HepG2 (cell line): ENCODE results near the gene UBE2M. TPM values are rescaled to one million over a fixed set of nuclear protein-coding genes. Genes with fewer than 3 reads are reported as not detected.
A peak's percentile ranks its signal among the peaks of the same experiment; 100 is the strongest.

Experiments used
- AKAP8 ChIP-seq: sonication (generic); formaldehyde crosslinking; IDR thresholded peaks from 2 replicates; pipeline ENCODE4 v1.5.1; 2020; ENCODE audit warnings: mild to moderate bottlenecking, missing genetic modification reagents
- E2F1 ChIP-seq: sonication (generic); formaldehyde crosslinking; IDR thresholded peaks from 2 replicates; pipeline ENCODE4 v1.5.0; 2020; ENCODE audit warnings: missing genetic modification reagents
- PLRG1 ChIP-seq: fragments of 450-650 bp; conservative IDR thresholded peaks from 2 replicates; pipeline ENCODE4 v1.6.1; 2016
- SALL1 ChIP-seq: sonication (generic); formaldehyde crosslinking; IDR thresholded peaks from 2 replicates; pipeline ENCODE4 v1.8.0; 2022; ENCODE audit warnings: mild to moderate bottlenecking, missing genetic modification reagents
- SSRP1 ChIP-seq: IDR thresholded peaks from 2 replicates; pipeline ENCODE4 v1.6.1; 2016; ENCODE audit warnings: control low read depth
- STAT5B ChIP-seq: sonication (generic); formaldehyde crosslinking; IDR thresholded peaks from 2 replicates; pipeline ENCODE4 v1.4.0; 2020; ENCODE audit warnings: missing genetic modification reagents
- TGIF2 ChIP-seq: IDR thresholded peaks from 2 replicates; pipeline ENCODE4 v1.6.1; 2016; ENCODE audit warnings: control low read depth, missing compliant biosample characterization
- ZC3H13 ChIP-seq: sonication (generic); formaldehyde crosslinking; IDR thresholded peaks from 2 replicates; pipeline ENCODE4 v1.8.1; 2023; ENCODE audit warnings: mild to moderate bottlenecking, missing genetic modification reagents, moderate library complexity
- ZFP41 ChIP-seq: sonication (generic); formaldehyde crosslinking; IDR thresholded peaks from 2 replicates; pipeline ENCODE4 v1.4.0; 2020; ENCODE audit warnings: mild to moderate bottlenecking, missing genetic modification reagents, borderline replicate concordance
- ZFP82 ChIP-seq: sonication (generic); formaldehyde crosslinking; IDR thresholded peaks from 2 replicates; pipeline ENCODE4 v1.5.1; 2020; ENCODE audit warnings: mild to moderate bottlenecking, missing genetic modification reagents, borderline replicate concordance
- ZNF460 ChIP-seq: sonication (generic); formaldehyde crosslinking; IDR thresholded peaks from 2 replicates; pipeline ENCODE4 v1.5.1; 2020; ENCODE audit warnings: missing genetic modification reagents, mild to moderate bottlenecking, borderline replicate concordance
- ZNF557 ChIP-seq: sonication (generic); formaldehyde crosslinking; IDR thresholded peaks from 2 replicates; pipeline ENCODE4 v1.4.0; 2020; ENCODE audit warnings: missing genetic modification reagents
- ZNF589 ChIP-seq: sonication (generic); formaldehyde crosslinking; conservative IDR thresholded peaks from 2 replicates; pipeline ENCODE4 v1.8.0; 2022; ENCODE audit warnings: mild to moderate bottlenecking, moderate library complexity, missing genetic modification reagents
- ZNF672 ChIP-seq: sonication (generic); formaldehyde crosslinking; IDR thresholded peaks from 2 replicates; pipeline ENCODE4 v1.8.1; 2022; ENCODE audit warnings: missing genetic modification reagents
- ZSCAN20 ChIP-seq: sonication (generic); formaldehyde crosslinking; IDR thresholded peaks from 2 replicates; pipeline ENCODE4 v1.4.0; 2020; ENCODE audit warnings: missing genetic modification reagents, mild to moderate bottlenecking, borderline replicate concordance
- polyA plus RNA-seq, 8 experiments: library from polyadenylated mRNA; depleted of rRNA in 3 of 8; stranded (reverse) in 7 of 8; unstranded in 1 of 8; fragments of >200 nt; fragmentation: Illumina TruSeq in 4 of 8; extraction: Trizol in 4 of 8; gene quantifications; 2 replicates each; pipeline versions ENCODE4 v1.2.1 to v1.2.3, GENCODE V29; 2011 to 2016; ENCODE audit warnings: low read depth in 4 of 8, missing spikeins in 1 of 8, mixed read lengths in 1 of 8; ENCODE audit not compliant: insufficient read depth in 1 of 8
- total RNA-seq, 5 experiments: library from RNA; depleted of rRNA; stranded (reverse); fragments of >200 nt; fragmentation: Illumina TruSeq; extraction: Trizol; gene quantifications; 2 replicates each; pipeline ENCODE4 v1.2.3, GENCODE V29; 2016; ENCODE audit warnings: low read depth in 1 of 5
- TF ChIP-seq, protein P1 (sequence below): sonication (generic); formaldehyde crosslinking; IDR thresholded peaks from 2 replicates; pipeline ENCODE4 v1.5.1; 2020; ENCODE audit warnings: mild to moderate bottlenecking, missing genetic modification reagents, moderate library complexity
- TF ChIP-seq, protein P2 (sequence below): sonication (generic); formaldehyde crosslinking; IDR thresholded peaks from 2 replicates; pipeline ENCODE4 v1.5.0; 2020; ENCODE audit warnings: mild to moderate bottlenecking, missing genetic modification reagents, borderline replicate concordance
- TF ChIP-seq, protein P3 (sequence below): sonication (generic); formaldehyde crosslinking; IDR thresholded peaks from 2 replicates; pipeline ENCODE4 v1.8.0; 2022; ENCODE audit warnings: low read depth, missing genetic modification reagents
- TF ChIP-seq, protein P4 (sequence below): sonication (generic); formaldehyde crosslinking; IDR thresholded peaks from 2 replicates; pipeline ENCODE4 v1.4.0; 2020; ENCODE audit warnings: mild to moderate bottlenecking, missing genetic modification reagents

UBE2M gene
- total and polyA plus RNA-seq, 2 of the 13 experiments (the other 11 are each of a cell fraction or from before 2014, with no cell fraction given) = 36.2 to 50.3 TPM

DNA sequence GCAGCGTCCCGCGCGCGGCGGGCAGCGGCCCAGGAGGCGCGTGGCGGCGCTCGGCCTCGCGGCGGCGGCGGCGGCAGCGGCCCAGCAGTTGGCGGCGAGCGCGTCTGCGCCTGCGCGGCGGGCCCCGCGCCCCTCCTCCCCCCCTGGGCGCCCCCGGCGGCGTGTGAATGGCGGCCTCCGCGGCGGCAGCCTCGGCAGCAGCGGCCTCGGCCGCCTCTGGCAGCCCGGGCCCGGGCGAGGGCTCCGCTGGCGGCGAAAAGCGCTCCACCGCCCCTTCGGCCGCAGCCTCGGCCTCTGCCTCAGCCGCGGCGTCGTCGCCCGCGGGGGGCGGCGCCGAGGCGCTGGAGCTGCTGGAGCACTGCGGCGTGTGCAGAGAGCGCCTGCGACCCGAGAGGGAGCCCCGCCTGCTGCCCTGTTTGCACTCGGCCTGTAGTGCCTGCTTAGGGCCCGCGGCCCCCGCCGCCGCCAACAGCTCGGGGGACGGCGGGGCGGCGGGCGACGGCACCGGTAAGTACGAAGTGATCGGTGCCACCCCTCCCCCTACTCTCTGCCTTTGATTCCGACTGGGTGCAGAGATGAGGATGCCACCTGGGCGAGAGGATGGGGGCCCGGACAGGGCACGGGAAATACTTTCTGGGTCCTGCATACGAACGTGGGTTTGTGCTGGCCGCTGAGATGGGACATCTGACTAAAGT, 13.7 kb downstream of the UBE2M start (continued):
- TF ChIP-seq, protein P1, sequence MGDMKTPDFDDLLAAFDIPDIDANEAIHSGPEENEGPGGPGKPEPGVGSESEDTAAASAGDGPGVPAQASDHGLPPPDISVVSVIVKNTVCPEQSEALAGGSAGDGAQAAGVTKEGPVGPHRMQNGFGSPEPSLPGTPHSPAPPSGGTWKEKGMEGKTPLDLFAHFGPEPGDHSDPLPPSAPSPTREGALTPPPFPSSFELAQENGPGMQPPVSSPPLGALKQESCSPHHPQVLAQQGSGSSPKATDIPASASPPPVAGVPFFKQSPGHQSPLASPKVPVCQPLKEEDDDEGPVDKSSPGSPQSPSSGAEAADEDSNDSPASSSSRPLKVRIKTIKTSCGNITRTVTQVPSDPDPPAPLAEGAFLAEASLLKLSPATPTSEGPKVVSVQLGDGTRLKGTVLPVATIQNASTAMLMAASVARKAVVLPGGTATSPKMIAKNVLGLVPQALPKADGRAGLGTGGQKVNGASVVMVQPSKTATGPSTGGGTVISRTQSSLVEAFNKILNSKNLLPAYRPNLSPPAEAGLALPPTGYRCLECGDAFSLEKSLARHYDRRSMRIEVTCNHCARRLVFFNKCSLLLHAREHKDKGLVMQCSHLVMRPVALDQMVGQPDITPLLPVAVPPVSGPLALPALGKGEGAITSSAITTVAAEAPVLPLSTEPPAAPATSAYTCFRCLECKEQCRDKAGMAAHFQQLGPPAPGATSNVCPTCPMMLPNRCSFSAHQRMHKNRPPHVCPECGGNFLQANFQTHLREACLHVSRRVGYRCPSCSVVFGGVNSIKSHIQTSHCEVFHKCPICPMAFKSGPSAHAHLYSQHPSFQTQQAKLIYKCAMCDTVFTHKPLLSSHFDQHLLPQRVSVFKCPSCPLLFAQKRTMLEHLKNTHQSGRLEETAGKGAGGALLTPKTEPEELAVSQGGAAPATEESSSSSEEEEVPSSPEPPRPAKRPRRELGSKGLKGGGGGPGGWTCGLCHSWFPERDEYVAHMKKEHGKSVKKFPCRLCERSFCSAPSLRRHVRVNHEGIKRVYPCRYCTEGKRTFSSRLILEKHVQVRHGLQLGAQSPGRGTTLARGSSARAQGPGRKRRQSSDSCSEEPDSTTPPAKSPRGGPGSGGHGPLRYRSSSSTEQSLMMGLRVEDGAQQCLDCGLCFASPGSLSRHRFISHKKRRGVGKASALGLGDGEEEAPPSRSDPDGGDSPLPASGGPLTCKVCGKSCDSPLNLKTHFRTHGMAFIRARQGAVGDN = no peak; the same call in 1 of the 2 replicates
- TF ChIP-seq STAT5B (CRISPR knock-in tag) (no peak), ZFP82 (CRISPR knock-in tag) (peak; percentile 39; the same call in 1 of the 2 replicates), PLRG1 (no peak), TGIF2 (0 out of 2 replicates have a peak, but pooled peaks have one; percentile 10), ZNF589 (CRISPR knock-in tag) (0 out of 2 replicates have a peak, but pooled peaks have one; percentile 22), SALL1 (CRISPR knock-in tag) (peak; percentile 22; the same call in 1 of the 2 replicates), ZNF557 (no peak), ZFP41 (no peak), SSRP1 (CRISPR knock-in tag) (no peak), ZC3H13 (CRISPR knock-in tag) (peak; percentile 30; the same call in 1 of the 2 replicates), ZNF672 (0 out of 2 replicates have a peak, but pooled peaks have one; percentile 79), ZSCAN20 (peak; percentile 17; the same call in 1 of the 2 replicates), AKAP8 (CRISPR knock-in tag) (no peak), ZNF460 (CRISPR knock-in tag) (no peak), E2F1 (CRISPR knock-in tag) (no peak; the same call in 1 of the 2 replicates)
- TF ChIP-seq, protein P2, sequence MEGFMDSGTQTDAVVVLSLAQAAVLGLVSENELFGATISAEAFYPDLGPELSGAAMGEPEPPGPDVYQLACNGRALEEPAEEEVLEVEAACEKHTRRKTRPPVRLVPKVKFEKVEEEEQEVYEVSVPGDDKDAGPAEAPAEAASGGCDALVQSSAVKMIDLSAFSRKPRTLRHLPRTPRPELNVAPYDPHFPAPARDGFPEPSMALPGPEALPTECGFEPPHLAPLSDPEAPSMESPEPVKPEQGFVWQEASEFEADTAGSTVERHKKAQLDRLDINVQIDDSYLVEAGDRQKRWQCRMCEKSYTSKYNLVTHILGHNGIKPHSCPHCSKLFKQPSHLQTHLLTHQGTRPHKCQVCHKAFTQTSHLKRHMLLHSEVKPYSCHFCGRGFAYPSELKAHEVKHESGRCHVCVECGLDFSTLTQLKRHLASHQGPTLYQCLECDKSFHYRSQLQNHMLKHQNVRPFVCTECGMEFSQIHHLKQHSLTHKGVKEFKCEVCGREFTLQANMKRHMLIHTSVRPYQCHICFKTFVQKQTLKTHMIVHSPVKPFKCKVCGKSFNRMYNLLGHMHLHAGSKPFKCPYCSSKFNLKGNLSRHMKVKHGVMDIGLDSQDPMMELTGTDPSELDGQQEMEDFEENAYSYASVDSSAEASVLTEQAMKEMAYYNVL = no peak
- TF ChIP-seq, protein P3, sequence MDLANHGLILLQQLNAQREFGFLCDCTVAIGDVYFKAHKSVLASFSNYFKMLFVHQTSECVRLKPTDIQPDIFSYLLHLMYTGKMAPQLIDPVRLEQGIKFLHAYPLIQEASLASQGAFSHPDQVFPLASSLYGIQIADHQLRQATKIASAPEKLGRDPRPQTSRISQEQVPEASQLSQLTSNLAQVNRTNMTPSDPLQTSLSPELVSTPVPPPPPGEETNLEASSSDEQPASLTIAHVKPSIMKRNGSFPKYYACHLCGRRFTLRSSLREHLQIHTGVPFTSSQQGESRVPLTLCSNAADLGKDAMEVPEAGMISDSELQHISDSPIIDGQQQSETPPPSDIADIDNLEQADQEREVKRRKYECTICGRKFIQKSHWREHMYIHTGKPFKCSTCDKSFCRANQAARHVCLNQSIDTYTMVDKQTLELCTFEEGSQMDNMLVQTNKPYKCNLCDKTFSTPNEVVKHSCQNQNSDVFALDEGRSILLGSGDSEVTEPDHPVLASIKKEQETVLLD = peak; percentile 42
- TF ChIP-seq, protein P4, sequence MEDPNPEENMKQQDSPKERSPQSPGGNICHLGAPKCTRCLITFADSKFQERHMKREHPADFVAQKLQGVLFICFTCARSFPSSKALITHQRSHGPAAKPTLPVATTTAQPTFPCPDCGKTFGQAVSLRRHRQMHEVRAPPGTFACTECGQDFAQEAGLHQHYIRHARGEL (CRISPR knock-in tag) = no peak
